Right lobe of liver (tissue), 6 donors: ENCODE data around the gene FGF8. TPM values are rescaled to one million over a fixed set of nuclear protein-coding genes. Genes with fewer than 3 reads are reported as not detected.

ENCODE experiments used
- ATAC-seq, 4 donors: fragments of 200-7000 bp; cut with Tn5 transposase; one replicate each; pipeline ENCODE4 v1.9.1; 2020; ENCODE audit warnings: mild to moderate bottlenecking in 4 of 4, moderate library complexity in 4 of 4
- DNase-seq, 3 donors: peaks; one replicate each; pipeline ENCODE4 v3.0.0-alpha.2; 2020
- H3K27ac ChIP-seq, 3 donors: fragments of 200-600 bp; one replicate each; pipeline ENCODE4 v1.8.0; 2022
- H3K27me3 ChIP-seq, 2 donors: fragments of 200-600 bp; one replicate each; pipeline ENCODE4 v1.8.0; 2022
- H3K36me3 ChIP-seq, 4 donors: fragments of 200-600 bp; sonication (generic) in 1 of 4; one replicate each; pipeline versions ENCODE4 v1.5.1 to v1.8.0; 2017 to 2022; ENCODE audit warnings: control low read depth in 1 of 4
- H3K4me1 ChIP-seq, 4 donors: fragments of 200-600 bp; sonication (generic) in 1 of 4; one replicate each; pipeline versions ENCODE4 v1.5.1 to v1.8.0; 2017 to 2022; ENCODE audit warnings: control low read depth in 1 of 4
- H3K4me3 ChIP-seq, 3 donors: fragments of 200-600 bp; one replicate each; pipeline ENCODE4 v1.8.0; 2022
- H3K9me3 ChIP-seq, 4 donors: fragments of 200-600 bp; sonication (generic) in 1 of 4; one replicate each; pipeline versions ENCODE4 v1.5.1 to v1.8.0; 2017 to 2022; ENCODE audit warnings: control low read depth in 1 of 4
- CTCF ChIP-seq, 4 donors: fragments of 200-600 bp in 3 of 4; fragments of 450-650 bp in 1 of 4; IDR thresholded peaks; one replicate each; pipeline versions ENCODE4 v1.5.1 to v1.8.0; 2016 to 2022; ENCODE audit warnings: antibody characterized with exemption in 4 of 4, mild to moderate bottlenecking in 2 of 4
- POLR2A ChIP-seq: fragments of 450-650 bp; IDR thresholded peaks from one replicate; pipeline ENCODE4 v1.6.1; 2017; ENCODE audit warnings: antibody characterized with exemption, mild to moderate bottlenecking
- WGBS: methylation state at CpG from one replicate; pipeline ENCODE4 v1.1.6; 2018; ENCODE audit warnings: low coverage, low lambda C conversion rate; ENCODE audit not compliant: insufficient coverage; ENCODE audit errors: missing lambda C conversion rate; 5-methylcytosine and 5-hydroxymethylcytosine counted together
- intact Hi-C, 2 donors: fragments of 100-400 bp; cut with DNase I; formaldehyde crosslinking; loops; one replicate each; pipeline versions ENCODE4 v1.11.2 to v1.14.1; 2022
- total RNA-seq, 6 experiments: library from RNA; depleted of rRNA in 2 of 6; stranded (reverse); fragments of >200 nt in 2 of 6; fragmentation: NEBNext Ultra II Directional in 3 of 6; extraction: Animal tissue kit (Norgen Biotek cat#: 25700) in 3 of 6; gene quantifications; one replicate each; pipeline versions ENCODE4 v1.1.0 to v1.2.4, GENCODE V29; 2016 to 2023
- donor health status: DM: no; HTN: yes; CAD: no.
- donor health status: DM: no; HTN: no; CAD: no.
- donor health status: DM: no; HTN: no; CAD: no.
- donor health status: DM: no; HTN: yes; CAD: no.
- donor health status: DM: no; HTN: yes; CAD: no.

The FGF8 gene
- total RNA-seq, 6 experiments from 2014 or later, result not detected

- no peak for DNase-seq
- intact Hi-C loops, result loop anchor here (5.0 to 10.0 kb wide), 3 partner anchors 176 to 563 kb away; no protein-coding TSS in a partner anchor
- no peak for ATAC-seq
- no peak for TF ChIP-seq POLR2A
- TF ChIP-seq CTCF (IDR thresholded peaks at IDR 0.05), result no peak
- whole genome bisulfite sequencing, result 83% methylated on average over 2 of the region's 12 CpGs
- H3K36me3 ChIP-seq, result no peaks in the 10 kb centered on the region
- no peak overlapping the region for H3K27ac ChIP-seq
- H3K4me3 ChIP-seq, result no peak overlapping the region
- H3K4me1 ChIP-seq, result peaks cover 0 to 34% (median 9%) of the 10 kb centered on the region in 4 donors
- H3K27me3 ChIP-seq, result peaks cover 0 to 11% of the 10 kb centered on the region in 2 donors
- no peaks in the 10 kb centered on the region for H3K9me3 ChIP-seq
These were observed 2.4 kb upstream of the FGF8 start for GRCh38 chr10:101778151-101778780.

GRCh38 chr10:101777619-101778145 lies 1.8 kb upstream of the FGF8 start:
- Histone ChIP-seq H3K4me3 (no peak overlapping the region), H3K27ac (no peak overlapping the region), H3K36me3 (no peaks in the 10 kb centered on the region), H3K4me1 (peaks cover 0 to 34% (median 9%) of the 10 kb centered on the region in 4 donors), H3K27me3 (peaks cover 0 to 13% of the 10 kb centered on the region in 2 donors), H3K9me3 (no peaks in the 10 kb centered on the region)
- no peak for TF ChIP-seq CTCF (IDR thresholded peaks at IDR 0.05)
- no peak for TF ChIP-seq POLR2A
- no peak for DNase-seq
- intact Hi-C loops, result loop anchor here (5.0 to 10.0 kb wide), 3 partner anchors 175 to 563 kb away; no protein-coding TSS in a partner anchor
- 85% methylated on average over 2 of the region's 3 CpGs for WGBS
- ATAC-seq, result no peak

GRCh38 chr10:101776161-101776817 lies 375 bp upstream of the FGF8 start:
- H3K27ac ChIP-seq, result no peak overlapping the region
- H3K4me3 ChIP-seq, result no peak overlapping the region
- H3K36me3 ChIP-seq, result no peaks in the 10 kb centered on the region
- ATAC-seq (no peak), DNase-seq (no peak)
- H3K4me1 ChIP-seq, result peaks cover 0 to 34% (median 9%) of the 10 kb centered on the region in 4 donors
- intact Hi-C loops, result loop anchor here (5.0 to 10.0 kb wide), 3 partner anchors 174 to 561 kb away; no protein-coding TSS in a partner anchor
- TF ChIP-seq POLR2A (no peak), CTCF (IDR thresholded peaks at IDR 0.05) (no peak)
- no peaks in the 10 kb centered on the region for H3K9me3 ChIP-seq
- 11% methylated on average over 3 of the region's 74 CpGs for WGBS
- H3K27me3 ChIP-seq, result peaks cover 0 to 13% of the 10 kb centered on the region in 2 donors

- Histone ChIP-seq H3K27ac (no peak overlapping the region), H3K27me3 (peaks cover 0 to 13% of the 10 kb centered on the region in 2 donors), H3K4me3 (no peak overlapping the region), H3K9me3 (no peaks in the 10 kb centered on the region), H3K4me1 (peaks cover 0 to 27% (median 6%) of the 10 kb centered on the region in 4 donors), H3K36me3 (no peaks in the 10 kb centered on the region)
- intact Hi-C loops, result loop anchor here (5.0 to 10.0 kb wide), 3 partner anchors 172 to 560 kb away; no protein-coding TSS in a partner anchor
- TF ChIP-seq POLR2A (no peak), CTCF (IDR thresholded peaks at IDR 0.05) (no peak)
- DNase-seq (no peak), ATAC-seq (no peak)
- 4% methylated on average over 16 of the region's 32 CpGs for WGBS
These were observed 1.2 kb downstream of the FGF8 start for GRCh38 chr10:101774589-101775272.
